Measurements from ENCODE around the gene DOK1. TPM values are rescaled to one million over a fixed set of nuclear protein-coding genes. Genes with fewer than 3 reads are reported as not detected.

DOK1 gene
- total RNA-seq, 2 donors from 2014 or later, result 20.9 to 26.5 TPM

DNA sequence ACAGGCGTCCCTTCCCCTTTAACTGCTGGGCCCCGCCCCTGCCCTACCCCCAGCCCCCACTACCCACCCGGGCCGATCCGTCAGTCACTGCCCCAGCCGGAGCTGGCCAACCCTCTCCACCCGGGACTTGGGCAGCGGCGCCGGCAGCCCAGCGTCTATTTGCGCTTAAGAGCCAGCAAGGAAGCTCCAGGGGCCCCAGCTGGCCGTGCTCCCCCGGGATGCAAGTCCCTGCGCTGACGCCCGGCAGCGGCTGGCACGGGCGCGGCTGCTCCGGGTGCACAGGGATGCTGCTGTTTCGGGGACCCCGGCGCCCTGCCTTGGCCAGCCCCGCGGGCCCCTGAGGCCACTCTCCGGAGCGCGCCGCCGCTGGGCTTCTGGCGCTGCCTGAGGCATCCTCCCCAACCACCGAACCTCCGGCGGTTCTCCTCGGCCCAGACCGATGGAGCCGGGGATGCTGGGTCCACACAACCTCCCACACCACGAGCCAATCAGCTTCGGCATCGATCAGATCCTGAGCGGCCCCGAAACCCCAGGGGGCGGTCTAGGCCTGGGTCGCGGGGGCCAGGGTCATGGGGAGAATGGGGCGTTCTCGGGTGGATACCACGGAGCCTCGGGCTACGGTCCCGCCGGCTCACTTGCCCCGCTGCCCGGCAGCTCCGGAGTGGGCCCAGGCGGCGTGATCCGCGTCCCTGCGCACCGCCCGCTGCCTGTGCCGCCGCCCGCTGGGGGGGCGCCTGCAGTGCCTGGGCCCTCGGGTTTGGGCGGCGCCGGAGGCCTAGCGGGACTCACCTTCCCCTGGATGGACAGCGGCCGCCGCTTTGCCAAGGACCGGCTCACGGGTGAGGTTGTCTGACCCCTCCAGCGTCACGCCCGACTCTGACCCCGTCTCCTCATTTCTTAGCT is 39.9 kb upstream of the DOK1 start, which contains the start of gene TLX2:
TLX2 (plus strand) TSS at position 83 of the 903 bp plus-strand sequence; CDS start at position 440, 357 bp downstream.
- intact Hi-C loops (cut with DNase I), result no loop called here
- Histone ChIP-seq H3K36me3 (no peaks in the 10 kb centered on the region), H3K27ac (no peak within 1 kb of the TSS), H3K9ac (ENCODE audit: low read depth in 2 of 2, low read length in 2 of 2) (no peak within 1 kb of the TSS), H3K9me3 (no peaks in the 10 kb centered on the region), H3K4me3 (no peak within 1 kb of the TSS), H3K4me1 (peaks cover 18% of the 10 kb centered on the region), H3K27me3 (peaks cover 67% of the 10 kb centered on the region)
- TF ChIP-seq, protein P1, sequence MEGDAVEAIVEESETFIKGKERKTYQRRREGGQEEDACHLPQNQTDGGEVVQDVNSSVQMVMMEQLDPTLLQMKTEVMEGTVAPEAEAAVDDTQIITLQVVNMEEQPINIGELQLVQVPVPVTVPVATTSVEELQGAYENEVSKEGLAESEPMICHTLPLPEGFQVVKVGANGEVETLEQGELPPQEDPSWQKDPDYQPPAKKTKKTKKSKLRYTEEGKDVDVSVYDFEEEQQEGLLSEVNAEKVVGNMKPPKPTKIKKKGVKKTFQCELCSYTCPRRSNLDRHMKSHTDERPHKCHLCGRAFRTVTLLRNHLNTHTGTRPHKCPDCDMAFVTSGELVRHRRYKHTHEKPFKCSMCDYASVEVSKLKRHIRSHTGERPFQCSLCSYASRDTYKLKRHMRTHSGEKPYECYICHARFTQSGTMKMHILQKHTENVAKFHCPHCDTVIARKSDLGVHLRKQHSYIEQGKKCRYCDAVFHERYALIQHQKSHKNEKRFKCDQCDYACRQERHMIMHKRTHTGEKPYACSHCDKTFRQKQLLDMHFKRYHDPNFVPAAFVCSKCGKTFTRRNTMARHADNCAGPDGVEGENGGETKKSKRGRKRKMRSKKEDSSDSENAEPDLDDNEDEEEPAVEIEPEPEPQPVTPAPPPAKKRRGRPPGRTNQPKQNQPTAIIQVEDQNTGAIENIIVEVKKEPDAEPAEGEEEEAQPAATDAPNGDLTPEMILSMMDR (IDR thresholded peaks at IDR 0.05), result no peak
- no peak for DNase-seq

DNA sequence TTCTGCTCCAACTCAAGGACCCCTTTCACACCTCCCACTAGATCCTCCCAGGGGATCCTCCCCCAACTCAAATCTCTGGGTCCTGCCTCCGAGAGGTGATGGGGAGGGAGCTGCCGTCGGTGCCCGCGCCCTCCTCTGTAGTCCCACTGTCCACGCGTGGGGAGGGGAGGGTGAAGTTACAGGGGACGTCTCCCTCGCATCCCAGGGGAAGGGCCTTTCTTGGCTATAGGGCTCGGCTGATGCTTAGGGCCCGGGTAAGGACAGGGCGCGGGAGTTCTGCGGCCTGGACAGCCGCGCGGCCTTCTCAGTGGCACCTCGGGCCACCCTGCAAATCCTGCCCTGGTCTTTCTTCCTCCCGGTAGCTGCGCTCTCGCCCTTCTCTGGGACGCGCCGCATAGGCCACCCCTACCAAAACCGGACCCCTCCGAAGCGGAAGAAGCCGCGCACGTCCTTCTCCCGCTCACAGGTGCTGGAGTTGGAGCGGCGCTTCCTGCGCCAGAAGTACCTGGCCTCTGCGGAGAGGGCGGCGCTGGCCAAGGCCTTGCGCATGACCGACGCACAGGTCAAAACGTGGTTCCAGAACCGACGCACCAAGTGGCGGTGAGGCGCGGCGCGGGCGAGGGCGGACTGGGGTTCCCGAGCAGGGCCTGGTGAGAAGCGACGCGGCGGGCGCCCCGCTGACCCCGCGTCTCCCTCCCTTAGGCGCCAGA is 39.1 kb upstream of the DOK1 start:
- Histone ChIP-seq H3K9me3 (no peaks in the 10 kb centered on the region), H3K27ac (no peak overlapping the region), H3K27me3 (peaks cover 60% of the 10 kb centered on the region), H3K4me3 (peak overlapping the region; percentile 31), H3K36me3 (no peaks in the 10 kb centered on the region), H3K9ac (ENCODE audit: low read depth in 2 of 2, low read length in 2 of 2) (no peak overlapping the region), H3K4me1 (peaks cover 18% of the 10 kb centered on the region)
- TF ChIP-seq, protein P1 (IDR thresholded peaks at IDR 0.05), result no peak
- intact Hi-C loops (cut with DNase I), result no loop called here
- no peak for DNase-seq

DNA sequence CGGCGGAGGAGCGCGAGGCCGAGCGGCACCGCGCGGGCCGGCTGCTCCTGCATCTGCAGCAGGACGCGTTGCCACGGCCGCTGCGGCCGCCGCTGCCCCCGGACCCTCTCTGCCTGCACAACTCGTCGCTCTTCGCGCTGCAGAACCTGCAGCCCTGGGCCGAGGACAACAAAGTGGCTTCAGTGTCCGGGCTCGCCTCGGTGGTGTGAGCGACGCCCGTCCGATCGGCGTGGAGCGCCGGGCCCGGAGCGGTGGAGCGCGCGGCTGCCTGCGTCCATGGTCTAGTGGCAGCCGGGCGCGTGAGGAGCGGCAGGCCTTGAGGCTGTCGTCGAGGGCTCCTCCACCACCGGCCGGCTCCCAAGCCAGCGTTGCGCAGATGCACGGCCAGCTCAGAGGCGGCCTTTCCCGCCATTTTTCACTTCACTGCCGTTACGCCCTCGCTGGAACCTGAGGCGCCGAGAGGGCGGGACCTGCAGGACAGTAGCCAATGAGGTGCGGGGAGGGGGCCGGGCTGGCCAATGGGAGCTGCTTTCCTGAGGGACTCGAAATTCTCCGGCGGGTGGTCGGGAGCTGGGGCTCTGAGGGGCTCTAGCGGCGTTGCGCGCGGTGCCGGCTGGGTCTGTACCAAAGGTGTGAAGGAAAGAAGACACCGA is 38.4 kb upstream of the DOK1 start:
- TF ChIP-seq, protein P1 (IDR thresholded peaks at IDR 0.05), result no peak
- intact Hi-C loops (cut with DNase I), result no loop called here
- DNase-seq, result peak; percentile 77
- H3K4me1 ChIP-seq, result peaks cover 18% of the 10 kb centered on the region
- H3K36me3 ChIP-seq, result no peaks in the 10 kb centered on the region
- H3K4me3 ChIP-seq, result peak overlapping the region; percentile 31
- no peaks in the 10 kb centered on the region for H3K9me3 ChIP-seq
- H3K27ac ChIP-seq, result no peak overlapping the region
- peaks cover 55% of the 10 kb centered on the region for H3K27me3 ChIP-seq
- H3K9ac ChIP-seq (ENCODE audit: low read depth in 2 of 2, low read length in 2 of 2), result no peak overlapping the region

DNA sequence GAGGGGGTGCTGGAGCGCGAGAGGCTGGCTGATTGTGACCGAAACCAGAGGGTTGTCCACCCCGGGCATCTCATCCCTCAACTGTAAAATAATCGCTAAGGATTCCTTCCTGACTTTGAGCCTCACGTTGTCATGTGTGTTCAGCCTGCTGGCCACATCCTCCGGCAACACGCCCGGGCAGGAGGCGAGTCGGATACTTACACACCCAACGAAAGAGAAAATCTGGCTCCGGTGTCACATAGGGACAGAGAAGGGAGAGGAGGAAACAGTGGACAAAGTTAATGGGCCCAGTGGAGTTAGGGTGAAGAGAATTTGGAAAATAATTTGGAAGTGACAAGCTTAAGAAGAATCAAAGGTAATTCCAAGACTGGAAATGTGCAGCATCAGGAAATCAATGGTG is 37.9 kb upstream of the DOK1 start:
- H3K4me1 ChIP-seq, result peaks cover 18% of the 10 kb centered on the region
- H3K36me3 ChIP-seq, result no peaks in the 10 kb centered on the region
- H3K9me3 ChIP-seq, result no peaks in the 10 kb centered on the region
- intact Hi-C loops (cut with DNase I), result no loop called here
- H3K27me3 ChIP-seq, result peaks cover 50% of the 10 kb centered on the region
- H3K4me3 ChIP-seq, result no peak overlapping the region
- no peak overlapping the region for H3K27ac ChIP-seq
- TF ChIP-seq, protein P1 (IDR thresholded peaks at IDR 0.05), result no peak
- no peak overlapping the region for H3K9ac ChIP-seq (ENCODE audit: low read depth in 2 of 2, low read length in 2 of 2)
- DNase-seq, result no peak

DNA sequence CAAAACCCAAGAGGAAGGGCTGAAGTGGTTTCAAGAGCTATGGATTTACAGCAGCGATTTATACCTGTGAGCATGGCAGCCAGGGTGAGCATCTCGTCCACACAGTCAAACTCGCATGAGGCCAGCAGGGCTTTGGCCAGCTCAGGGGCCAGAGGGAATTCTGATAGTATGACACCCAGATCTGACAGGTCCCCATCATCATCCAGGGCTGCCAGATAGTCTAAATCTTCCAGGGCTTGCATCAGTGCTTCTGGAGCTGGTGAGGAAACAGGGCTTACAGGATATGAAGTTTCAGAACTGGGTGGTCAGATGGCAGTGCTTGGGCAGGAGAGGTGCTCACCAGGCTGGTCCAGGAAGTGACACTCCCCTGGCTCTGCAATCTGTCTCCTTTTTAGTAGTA is 32.0 kb upstream of the DOK1 start:
- Histone ChIP-seq H3K4me3 (no peak overlapping the region), H3K36me3 (peaks cover 9% of the 10 kb centered on the region), H3K9me3 (no peaks in the 10 kb centered on the region), H3K9ac (ENCODE audit: low read depth in 2 of 2, low read length in 2 of 2) (no peak overlapping the region), H3K4me1 (no peaks in the 10 kb centered on the region), H3K27me3 (no peaks in the 10 kb centered on the region), H3K27ac (no peak overlapping the region)
- no peak for DNase-seq
- intact Hi-C loops (cut with DNase I), result no loop called here
- TF ChIP-seq, protein P1 (IDR thresholded peaks at IDR 0.05), result no peak
